ENCODE measurements around the gene BMAL1.

DNA sequence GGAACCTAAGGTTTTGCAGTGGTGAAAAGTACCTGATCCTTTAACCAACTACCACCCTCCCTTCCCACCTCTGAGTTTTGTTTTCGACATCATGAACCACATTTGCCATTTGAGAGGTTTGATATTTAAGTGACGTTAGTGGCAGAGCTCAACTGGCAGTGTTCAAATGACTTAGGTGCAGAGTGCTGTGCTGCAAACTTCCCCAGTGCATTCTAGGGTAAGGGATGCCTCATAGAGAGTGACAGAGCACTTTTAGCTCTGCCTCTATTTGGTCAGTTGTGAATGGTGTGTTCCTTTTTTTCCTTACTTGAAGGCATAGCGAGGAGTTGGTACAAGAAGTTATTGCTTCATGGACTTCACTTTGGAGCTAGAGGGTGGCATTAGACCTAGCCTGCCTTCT lies 9.4 kb downstream of the BMAL1 start:
- TF ChIP-seq, protein P1, sequence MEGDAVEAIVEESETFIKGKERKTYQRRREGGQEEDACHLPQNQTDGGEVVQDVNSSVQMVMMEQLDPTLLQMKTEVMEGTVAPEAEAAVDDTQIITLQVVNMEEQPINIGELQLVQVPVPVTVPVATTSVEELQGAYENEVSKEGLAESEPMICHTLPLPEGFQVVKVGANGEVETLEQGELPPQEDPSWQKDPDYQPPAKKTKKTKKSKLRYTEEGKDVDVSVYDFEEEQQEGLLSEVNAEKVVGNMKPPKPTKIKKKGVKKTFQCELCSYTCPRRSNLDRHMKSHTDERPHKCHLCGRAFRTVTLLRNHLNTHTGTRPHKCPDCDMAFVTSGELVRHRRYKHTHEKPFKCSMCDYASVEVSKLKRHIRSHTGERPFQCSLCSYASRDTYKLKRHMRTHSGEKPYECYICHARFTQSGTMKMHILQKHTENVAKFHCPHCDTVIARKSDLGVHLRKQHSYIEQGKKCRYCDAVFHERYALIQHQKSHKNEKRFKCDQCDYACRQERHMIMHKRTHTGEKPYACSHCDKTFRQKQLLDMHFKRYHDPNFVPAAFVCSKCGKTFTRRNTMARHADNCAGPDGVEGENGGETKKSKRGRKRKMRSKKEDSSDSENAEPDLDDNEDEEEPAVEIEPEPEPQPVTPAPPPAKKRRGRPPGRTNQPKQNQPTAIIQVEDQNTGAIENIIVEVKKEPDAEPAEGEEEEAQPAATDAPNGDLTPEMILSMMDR (IDR thresholded peaks at IDR 0.05) = no peak
- TF ChIP-seq EP300 (IDR thresholded peaks at IDR 0.05) = no peak

All from stomach (tissue), 4 donors.